HepG2 (cell line): ENCODE data around the gene ARFGAP3. TPM values are rescaled to one million over a fixed set of nuclear protein-coding genes. Genes with fewer than 3 reads are reported as not detected.

Source experiments
- HES4 ChIP-seq: sonication (generic); formaldehyde crosslinking; IDR thresholded peaks from 2 replicates; pipeline ENCODE4 v1.9.0; 2021; ENCODE audit warnings: mild to moderate bottlenecking, missing genetic modification reagents, borderline replicate concordance
- KLF16 ChIP-seq, 2 experiments: sonication (generic) in 1 of 2; formaldehyde crosslinking in 1 of 2; IDR thresholded peaks; 2 replicates each; pipeline versions ENCODE4 v1.6.1 to v1.8.0; 2016 to 2023; ENCODE audit warnings: missing genetic modification reagents in 2 of 2, missing compliant biosample characterization in 1 of 2
- MBD4 ChIP-seq: IDR thresholded peaks from 2 replicates; pipeline ENCODE4 v1.6.1; 2012; ENCODE audit warnings: low read length, inconsistent platforms, borderline replicate concordance
- MEF2D ChIP-seq: sonication (generic); formaldehyde crosslinking; IDR thresholded peaks from 2 replicates; pipeline ENCODE4 v1.5.1; 2020; ENCODE audit warnings: mild to moderate bottlenecking, missing genetic modification reagents
- MZF1 ChIP-seq: sonication (generic); formaldehyde crosslinking; IDR thresholded peaks from 2 replicates; pipeline ENCODE4 v1.8.1; 2023; ENCODE audit warnings: mild to moderate bottlenecking, missing genetic modification reagents, borderline replicate concordance
- NBN ChIP-seq: fragments of 450-650 bp; conservative IDR thresholded peaks from 2 replicates; pipeline ENCODE4 v1.6.1; 2017
- NFE2 ChIP-seq: sonication (generic); formaldehyde crosslinking; IDR thresholded peaks from 2 replicates; pipeline ENCODE4 v1.4.0; 2020; ENCODE audit warnings: missing genetic modification reagents
- NFKB2 ChIP-seq: sonication (generic); formaldehyde crosslinking; IDR thresholded peaks from 2 replicates; pipeline ENCODE4 v1.4.0; 2020; ENCODE audit warnings: missing genetic modification reagents, borderline replicate concordance
- NFYB ChIP-seq: sonication (generic); formaldehyde crosslinking; IDR thresholded peaks from 2 replicates; pipeline ENCODE4 v1.4.0; 2020; ENCODE audit warnings: missing genetic modification reagents
- RBM39 ChIP-seq: fragments of 200-400 bp; formaldehyde crosslinking; IDR thresholded peaks from one replicate; pipeline ENCODE4 v1.6.1; 2018; ENCODE audit warnings: antibody characterized with exemption, mild to moderate bottlenecking, low read depth, low read length; ENCODE audit not compliant: poor library complexity, severe bottlenecking
- REXO4 ChIP-seq: sonication (generic); formaldehyde crosslinking; IDR thresholded peaks from 2 replicates; pipeline ENCODE4 v1.8.0; 2022; ENCODE audit warnings: missing genetic modification reagents, mild to moderate bottlenecking, borderline replicate concordance
- SRY ChIP-seq: sonication (generic); formaldehyde crosslinking; IDR thresholded peaks from 2 replicates; pipeline ENCODE4 v1.8.0; 2022; ENCODE audit warnings: mild to moderate bottlenecking, missing genetic modification reagents
- WIZ ChIP-seq: sonication (generic); formaldehyde crosslinking; IDR thresholded peaks from 2 replicates; pipeline ENCODE4 v1.5.1; 2020; ENCODE audit warnings: mild to moderate bottlenecking, missing genetic modification reagents
- ZBTB3 ChIP-seq: sonication (generic); formaldehyde crosslinking; IDR thresholded peaks from 2 replicates; pipeline ENCODE4 v1.4.0; 2020; ENCODE audit warnings: low read depth, mild to moderate bottlenecking, moderate library complexity, missing genetic modification reagents, borderline replicate concordance
- ZMAT3 ChIP-seq: sonication (generic); formaldehyde crosslinking; conservative IDR thresholded peaks from 2 replicates; pipeline ENCODE4 v1.7.0; 2021; ENCODE audit warnings: missing genetic modification reagents
- ZNF235 ChIP-seq: sonication (generic); formaldehyde crosslinking; IDR thresholded peaks from 2 replicates; pipeline ENCODE4 v1.8.1; 2023; ENCODE audit warnings: mild to moderate bottlenecking, missing genetic modification reagents, borderline replicate concordance
- ZNF34 ChIP-seq: sonication (generic); formaldehyde crosslinking; IDR thresholded peaks from 2 replicates; pipeline ENCODE4 v1.4.0; 2020; ENCODE audit warnings: mild to moderate bottlenecking, missing genetic modification reagents, borderline replicate concordance
- ZNF343 ChIP-seq: sonication (generic); formaldehyde crosslinking; IDR thresholded peaks from 2 replicates; pipeline ENCODE4 v1.4.0; 2020; ENCODE audit warnings: mild to moderate bottlenecking, missing genetic modification reagents
- ZNF383 ChIP-seq: sonication (generic); formaldehyde crosslinking; IDR thresholded peaks from 2 replicates; pipeline ENCODE4 v1.4.0; 2020; ENCODE audit warnings: missing genetic modification reagents, mild to moderate bottlenecking, borderline replicate concordance
- ZNF83 ChIP-seq: sonication (generic); formaldehyde crosslinking; IDR thresholded peaks from 2 replicates; pipeline ENCODE4 v1.4.0; 2020; ENCODE audit warnings: missing genetic modification reagents, mild to moderate bottlenecking, borderline replicate concordance
- polyA plus RNA-seq, 8 experiments: library from polyadenylated mRNA; depleted of rRNA in 3 of 8; stranded (reverse) in 7 of 8; unstranded in 1 of 8; fragments of >200 nt; fragmentation: Illumina TruSeq in 4 of 8; extraction: Trizol in 4 of 8; gene quantifications; 2 replicates each; pipeline versions ENCODE4 v1.2.1 to v1.2.3, GENCODE V29; 2011 to 2016; ENCODE audit warnings: low read depth in 4 of 8, missing spikeins in 1 of 8, mixed read lengths in 1 of 8; ENCODE audit not compliant: insufficient read depth in 1 of 8
- total RNA-seq, 5 experiments: library from RNA; depleted of rRNA; stranded (reverse); fragments of >200 nt; fragmentation: Illumina TruSeq; extraction: Trizol; gene quantifications; 2 replicates each; pipeline ENCODE4 v1.2.3, GENCODE V29; 2016; ENCODE audit warnings: low read depth in 1 of 5
- TF ChIP-seq, protein P1 (sequence below): sonication (generic); formaldehyde crosslinking; conservative IDR thresholded peaks from 2 replicates; pipeline ENCODE4 v1.8.0; 2022; ENCODE audit warnings: missing genetic modification reagents
- TF ChIP-seq, protein P2 (sequence below): sonication (generic); formaldehyde crosslinking; IDR thresholded peaks from 2 replicates; pipeline ENCODE4 v1.4.0; 2020; ENCODE audit warnings: mild to moderate bottlenecking, missing genetic modification reagents
- TF ChIP-seq, protein P3 (sequence below): sonication (generic); formaldehyde crosslinking; IDR thresholded peaks from 2 replicates; pipeline ENCODE4 v1.5.0; 2020; ENCODE audit warnings: mild to moderate bottlenecking, missing genetic modification reagents
- TF ChIP-seq, protein P4 (sequence below): sonication (generic); formaldehyde crosslinking; IDR thresholded peaks from 2 replicates; pipeline ENCODE4 v1.5.0; 2020; ENCODE audit warnings: missing genetic modification reagents, mild to moderate bottlenecking, borderline replicate concordance

Gene ARFGAP3
- total and polyA plus RNA-seq, 2 of the 13 experiments (the other 11 are each of a cell fraction or from before 2014, with no cell fraction given), result 41.7 to 61.6 TPM

DNA sequence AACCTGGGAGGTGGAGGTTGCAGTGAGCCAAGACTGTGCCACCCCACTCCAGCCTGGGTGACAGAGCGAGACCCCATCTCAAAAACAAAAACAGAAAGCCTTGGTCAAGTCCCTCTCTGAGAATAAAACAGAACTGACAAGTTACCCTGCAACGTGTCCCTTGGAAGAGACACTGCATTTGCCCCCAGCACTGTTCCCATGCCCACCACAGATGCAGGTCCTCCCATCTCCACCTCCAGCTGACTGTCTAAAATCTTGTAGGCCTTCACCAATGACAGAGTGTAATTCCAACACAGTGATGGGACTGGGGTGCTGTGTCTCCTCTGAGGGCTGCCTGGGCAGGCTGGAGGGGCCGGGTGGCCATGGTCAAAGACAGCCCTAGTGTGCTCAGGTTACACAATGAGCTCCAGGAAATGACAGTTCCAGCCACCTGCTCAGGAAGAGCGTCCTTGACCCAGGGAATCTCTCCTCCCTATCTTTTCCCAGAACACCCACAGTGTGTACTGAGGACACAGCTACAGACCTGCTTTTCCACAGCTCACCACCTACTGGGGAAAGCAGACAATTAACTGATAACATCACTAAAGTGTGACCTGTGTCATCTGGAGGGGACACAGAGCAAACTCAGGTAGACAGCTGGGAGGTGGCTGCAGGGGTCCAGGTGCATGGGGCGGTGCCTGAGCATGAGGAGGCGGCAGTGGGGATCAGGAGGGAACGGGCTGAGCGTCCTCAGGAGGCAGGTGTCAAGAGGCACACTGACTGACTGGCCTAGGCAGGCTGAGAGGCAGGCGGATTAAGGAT is 56.4 kb downstream of the ARFGAP3 start (continued):
- TF ChIP-seq, protein P1, sequence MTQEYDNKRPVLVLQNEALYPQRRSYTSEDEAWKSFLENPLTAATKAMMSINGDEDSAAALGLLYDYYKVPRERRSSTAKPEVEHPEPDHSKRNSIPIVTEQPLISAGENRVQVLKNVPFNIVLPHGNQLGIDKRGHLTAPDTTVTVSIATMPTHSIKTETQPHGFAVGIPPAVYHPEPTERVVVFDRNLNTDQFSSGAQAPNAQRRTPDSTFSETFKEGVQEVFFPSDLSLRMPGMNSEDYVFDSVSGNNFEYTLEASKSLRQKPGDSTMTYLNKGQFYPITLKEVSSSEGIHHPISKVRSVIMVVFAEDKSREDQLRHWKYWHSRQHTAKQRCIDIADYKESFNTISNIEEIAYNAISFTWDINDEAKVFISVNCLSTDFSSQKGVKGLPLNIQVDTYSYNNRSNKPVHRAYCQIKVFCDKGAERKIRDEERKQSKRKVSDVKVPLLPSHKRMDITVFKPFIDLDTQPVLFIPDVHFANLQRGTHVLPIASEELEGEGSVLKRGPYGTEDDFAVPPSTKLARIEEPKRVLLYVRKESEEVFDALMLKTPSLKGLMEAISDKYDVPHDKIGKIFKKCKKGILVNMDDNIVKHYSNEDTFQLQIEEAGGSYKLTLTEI (CRISPR knock-in tag), result no peak
- peak in 1 of 2 experiments; percentile 90; a peak in 2 of 4 replicates for TF ChIP-seq KLF16 (CRISPR knock-in tag; IDR thresholded peaks at IDR 0.05)
- no peak for TF ChIP-seq REXO4 (CRISPR knock-in tag)
- no peak for TF ChIP-seq NFE2 (CRISPR knock-in tag)
- peak; percentile 89 for TF ChIP-seq ZNF343 (CRISPR knock-in tag)
- TF ChIP-seq WIZ (CRISPR knock-in tag), result no peak; the same call in 1 of the 2 replicates
- no peak for TF ChIP-seq MBD4
- TF ChIP-seq ZNF235, result no peak
- peak; percentile 97 for TF ChIP-seq MEF2D (CRISPR knock-in tag)
- TF ChIP-seq ZBTB3 (CRISPR knock-in tag), result 0 out of 2 replicates have a peak, but pooled peaks have one; percentile 45
- no peak for TF ChIP-seq HES4 (CRISPR knock-in tag)
- no peak for TF ChIP-seq ZNF83
- no peak for TF ChIP-seq MZF1 (CRISPR knock-in tag)
- no peak for TF ChIP-seq ZNF383 (CRISPR knock-in tag)
- TF ChIP-seq, protein P2, sequence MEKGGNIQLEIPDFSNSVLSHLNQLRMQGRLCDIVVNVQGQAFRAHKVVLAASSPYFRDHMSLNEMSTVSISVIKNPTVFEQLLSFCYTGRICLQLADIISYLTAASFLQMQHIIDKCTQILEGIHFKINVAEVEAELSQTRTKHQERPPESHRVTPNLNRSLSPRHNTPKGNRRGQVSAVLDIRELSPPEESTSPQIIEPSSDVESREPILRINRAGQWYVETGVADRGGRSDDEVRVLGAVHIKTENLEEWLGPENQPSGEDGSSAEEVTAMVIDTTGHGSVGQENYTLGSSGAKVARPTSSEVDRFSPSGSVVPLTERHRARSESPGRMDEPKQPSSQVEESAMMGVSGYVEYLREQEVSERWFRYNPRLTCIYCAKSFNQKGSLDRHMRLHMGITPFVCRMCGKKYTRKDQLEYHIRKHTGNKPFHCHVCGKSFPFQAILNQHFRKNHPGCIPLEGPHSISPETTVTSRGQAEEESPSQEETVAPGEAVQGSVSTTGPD (CRISPR knock-in tag), result no peak
- TF ChIP-seq, protein P3, sequence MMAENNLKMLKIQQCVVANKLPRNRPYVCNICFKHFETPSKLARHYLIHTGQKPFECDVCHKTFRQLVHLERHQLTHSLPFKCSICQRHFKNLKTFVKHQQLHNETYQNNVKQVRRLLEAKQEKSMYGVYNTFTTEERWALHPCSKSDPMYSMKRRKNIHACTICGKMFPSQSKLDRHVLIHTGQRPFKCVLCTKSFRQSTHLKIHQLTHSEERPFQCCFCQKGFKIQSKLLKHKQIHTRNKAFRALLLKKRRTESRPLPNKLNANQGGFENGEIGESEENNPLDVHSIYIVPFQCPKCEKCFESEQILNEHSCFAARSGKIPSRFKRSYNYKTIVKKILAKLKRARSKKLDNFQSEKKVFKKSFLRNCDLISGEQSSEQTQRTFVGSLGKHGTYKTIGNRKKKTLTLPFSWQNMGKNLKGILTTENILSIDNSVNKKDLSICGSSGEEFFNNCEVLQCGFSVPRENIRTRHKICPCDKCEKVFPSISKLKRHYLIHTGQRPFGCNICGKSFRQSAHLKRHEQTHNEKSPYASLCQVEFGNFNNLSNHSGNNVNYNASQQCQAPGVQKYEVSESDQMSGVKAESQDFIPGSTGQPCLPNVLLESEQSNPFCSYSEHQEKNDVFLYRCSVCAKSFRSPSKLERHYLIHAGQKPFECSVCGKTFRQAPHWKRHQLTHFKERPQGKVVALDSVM (CRISPR knock-in tag), result peak; percentile 80
- no peak; the same call in 1 of the 2 replicates for TF ChIP-seq ZMAT3 (CRISPR knock-in tag)
- TF ChIP-seq RBM39, result no peak
- peak; percentile 25; the same call in 1 of the 2 replicates for TF ChIP-seq NFYB (CRISPR knock-in tag)
- TF ChIP-seq, protein P4, sequence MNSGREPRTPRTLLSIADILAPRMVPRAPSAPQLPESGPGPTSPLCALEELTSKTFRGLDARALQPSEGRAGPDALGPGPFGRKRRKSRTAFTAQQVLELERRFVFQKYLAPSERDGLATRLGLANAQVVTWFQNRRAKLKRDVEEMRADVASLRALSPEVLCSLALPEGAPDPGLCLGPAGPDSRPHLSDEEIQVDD (CRISPR knock-in tag), result no peak
- TF ChIP-seq NBN, result no peak
- no peak for TF ChIP-seq ZNF34 (CRISPR knock-in tag)
- no peak; the same call in 1 of the 2 replicates for TF ChIP-seq NFKB2 (CRISPR knock-in tag)
- TF ChIP-seq SRY (CRISPR knock-in tag), result no peak
